ENCODE data around the gene CPVL. TPM values are rescaled to one million over a fixed set of nuclear protein-coding genes. Genes with fewer than 3 reads are reported as not detected.

CPVL gene
- total RNA-seq, 4 donors from 2014 or later: 3.9 to 34.1 (median 15.7) TPM

DNA sequence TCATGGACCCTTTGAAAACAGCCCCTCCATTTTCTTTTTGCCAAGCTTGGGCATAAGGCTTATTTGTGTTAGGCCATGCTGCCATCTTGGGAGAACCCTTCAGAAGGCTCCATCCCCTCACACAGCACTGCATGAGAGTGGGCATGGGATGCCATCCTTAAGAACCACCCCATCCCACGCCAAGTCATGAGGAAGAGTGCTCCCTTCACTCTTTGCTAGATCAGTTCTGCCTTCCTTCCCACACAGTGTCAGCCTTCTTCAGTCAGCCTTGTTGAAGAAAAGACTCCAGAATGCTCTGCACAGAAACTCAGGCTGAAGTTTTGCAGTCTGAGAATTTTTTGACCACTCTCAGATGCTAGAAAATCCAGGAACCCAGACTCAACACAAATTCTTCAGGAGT is 32.8 kb upstream of the CPVL start:
- no peak for TF ChIP-seq POLR2A (IDR thresholded peaks at IDR 0.05)
- TF ChIP-seq CTCF (IDR thresholded peaks at IDR 0.05): no peak
- Histone ChIP-seq H3K4me3 (no peak overlapping the region), H3K36me3 (no peaks in the 10 kb centered on the region), H3K27me3 (no peaks in the 10 kb centered on the region), H3K9me3 (no peaks in the 10 kb centered on the region), H3K27ac (no peak overlapping the region), H3K4me1 (peaks cover 0 to 10% (median 0%) of the 10 kb centered on the region in 3 donors)
- DNase-seq: no peak
- 100% methylated on average over 1 of the region's 1 CpG; no CpG with 5 or more reads in 1 of the 2 donors for WGBS, 2 donors
- intact Hi-C loops (cut with DNase I): no loop called here

DNA sequence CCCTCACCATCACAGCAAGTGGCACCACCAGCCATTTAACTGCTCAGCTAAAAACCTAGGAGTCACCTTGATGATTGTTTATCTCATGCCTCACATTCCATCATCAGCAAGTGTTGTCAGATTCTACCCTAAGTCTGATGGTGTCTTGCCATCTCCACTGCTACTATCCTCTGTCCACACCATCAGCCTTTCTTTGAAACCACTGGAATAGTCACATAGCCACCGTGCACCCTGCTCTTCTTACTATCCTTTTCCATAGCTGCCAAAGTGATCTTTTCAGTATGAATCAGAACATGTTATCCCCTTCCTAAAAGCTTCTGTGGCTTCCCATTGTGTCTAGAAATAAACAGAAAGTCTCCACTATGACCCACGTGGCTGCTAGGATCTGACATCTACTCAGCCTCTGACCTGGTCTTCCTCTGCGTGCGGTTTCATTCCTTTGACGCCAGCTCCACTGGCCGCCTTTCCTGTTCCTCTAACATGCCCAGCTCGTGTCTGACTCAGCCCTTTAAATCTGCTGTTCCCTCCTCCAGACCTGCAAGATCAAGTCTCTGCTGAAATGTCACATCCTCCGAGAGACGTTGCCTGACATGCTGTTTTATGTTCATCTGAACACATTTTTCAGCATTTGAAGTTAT is 31.7 kb upstream of the CPVL start:
- DNase-seq: peak; percentile 17
- 18 to 21% methylated on average over 9 of the region's 9 CpGs for WGBS, 2 donors
- Histone ChIP-seq H3K4me3 (no peak overlapping the region), H3K27ac (peak overlapping the region in 3 of 4 donors; percentile 42 to 53 (median 44)), H3K36me3 (no peaks in the 10 kb centered on the region), H3K27me3 (no peaks in the 10 kb centered on the region), H3K9me3 (no peaks in the 10 kb centered on the region), H3K4me1 (peaks cover 0 to 10% (median 0%) of the 10 kb centered on the region in 3 donors)
- no peak for TF ChIP-seq POLR2A (IDR thresholded peaks at IDR 0.05)
- no peak for TF ChIP-seq CTCF (IDR thresholded peaks at IDR 0.05)
- intact Hi-C loops (cut with DNase I): no loop called here

DNA sequence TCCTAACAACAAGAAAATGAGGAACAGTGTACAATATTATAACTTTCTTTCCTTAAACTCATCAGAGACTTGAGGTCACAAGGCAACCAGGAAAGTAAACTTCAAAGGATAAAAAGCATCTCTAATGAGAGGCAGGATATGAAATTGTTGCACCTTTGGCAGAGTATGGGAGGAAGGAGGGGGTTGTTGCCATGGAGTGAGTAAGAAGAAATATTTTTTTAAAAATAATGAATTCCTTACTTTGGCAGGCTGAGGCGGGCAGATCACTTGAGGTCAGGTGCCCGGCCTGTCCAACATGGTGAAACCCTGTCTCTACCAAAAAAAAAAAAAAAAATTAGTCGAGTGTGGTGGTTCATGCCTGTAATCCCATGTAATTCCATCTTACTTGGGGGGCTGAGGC is 27.1 kb upstream of the CPVL start:
- H3K36me3 ChIP-seq: no peaks in the 10 kb centered on the region
- no peak overlapping the region for H3K4me3 ChIP-seq
- WGBS, 2 donors: 60 to 72% methylated on average over 3 of the region's 3 CpGs
- H3K4me1 ChIP-seq: peaks cover 0 to 7% (median 0%) of the 10 kb centered on the region in 3 donors
- no peaks in the 10 kb centered on the region for H3K9me3 ChIP-seq
- peaks cover 0 to 9% (median 0%) of the 10 kb centered on the region in 4 donors for H3K27me3 ChIP-seq
- intact Hi-C loops (cut with DNase I): no loop called here
- H3K27ac ChIP-seq: no peak overlapping the region
- DNase-seq: no peak
- TF ChIP-seq CTCF (IDR thresholded peaks at IDR 0.05): no peak
- no peak for TF ChIP-seq POLR2A (IDR thresholded peaks at IDR 0.05)

DNA sequence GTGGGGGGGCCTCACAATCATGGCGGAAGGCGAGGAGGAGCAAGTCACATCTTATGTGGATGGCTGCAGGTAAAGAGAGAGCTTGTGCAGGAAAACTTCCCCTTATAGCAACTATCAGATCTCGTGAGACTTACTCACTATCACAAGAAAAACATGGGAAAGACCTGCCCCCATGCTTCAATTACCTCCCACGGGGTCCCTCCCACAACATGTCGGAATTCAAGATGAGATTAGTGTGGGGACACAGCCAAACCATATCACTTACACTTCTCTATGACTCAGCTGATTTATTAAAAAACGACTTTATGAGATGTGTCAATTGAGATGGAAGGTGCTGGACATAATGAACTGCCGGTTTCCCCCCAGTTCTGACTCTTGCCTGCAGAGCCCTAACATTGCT is 24.4 kb upstream of the CPVL start:
- Histone ChIP-seq H3K27ac (no peak overlapping the region), H3K9me3 (no peaks in the 10 kb centered on the region), H3K4me3 (no peak overlapping the region), H3K36me3 (no peaks in the 10 kb centered on the region), H3K4me1 (no peaks in the 10 kb centered on the region), H3K27me3 (peaks cover 0 to 13% (median 0%) of the 10 kb centered on the region in 4 donors)
- intact Hi-C loops (cut with DNase I): no loop called here
- DNase-seq: no peak
- no peak for TF ChIP-seq CTCF (IDR thresholded peaks at IDR 0.05)
- TF ChIP-seq POLR2A (IDR thresholded peaks at IDR 0.05): no peak
- WGBS, 2 donors: 75 to 86% methylated on average over 7 of the region's 7 CpGs

DNA sequence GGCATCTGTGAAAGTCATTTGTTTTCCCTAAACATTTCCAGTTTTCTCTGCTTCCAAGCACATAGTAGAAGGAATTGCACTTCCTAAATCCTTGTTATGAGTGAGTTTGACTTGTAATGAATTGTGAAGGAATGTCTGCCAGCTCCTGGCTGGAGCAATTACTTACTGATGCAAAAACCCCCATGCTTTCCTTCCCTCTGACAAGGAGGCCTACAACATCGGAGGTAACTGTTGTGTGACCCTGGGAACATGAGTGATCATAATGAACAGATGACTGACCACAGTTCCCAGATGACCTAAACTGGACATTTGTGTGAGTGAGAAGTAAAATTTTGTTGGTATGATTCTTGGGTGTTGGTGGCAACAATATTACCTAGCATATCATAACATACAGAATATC is 21.4 kb upstream of the CPVL start:
- no peak overlapping the region for H3K4me3 ChIP-seq
- WGBS, 2 donors: 73 to 88% methylated on average over 1 of the region's 1 CpG
- intact Hi-C loops (cut with DNase I): no loop called here
- TF ChIP-seq CTCF (IDR thresholded peaks at IDR 0.05) (no peak), POLR2A (IDR thresholded peaks at IDR 0.05) (no peak)
- DNase-seq: no peak
- H3K36me3 ChIP-seq: no peaks in the 10 kb centered on the region
- no peaks in the 10 kb centered on the region for H3K9me3 ChIP-seq
- no peak overlapping the region for H3K27ac ChIP-seq
- H3K27me3 ChIP-seq: peaks cover 0 to 14% (median 0%) of the 10 kb centered on the region in 4 donors
- H3K4me1 ChIP-seq: no peaks in the 10 kb centered on the region

All from esophagus squamous epithelium (tissue), 5 donors.